GM19463 (cell line): ENCODE data around the gene DAB1.
A peak's percentile ranks its signal among the peaks of the same experiment; 100 is the strongest.

Experiments
- ATAC-seq: cut with Tn5 transposase; IDR thresholded peaks from one replicate; pipeline ENCODE4 v1.9.1; 2021; ENCODE audit warnings: mild to moderate bottlenecking, moderate library complexity; ENCODE audit not compliant: unreplicated experiment

DAB1 gene

DNA sequence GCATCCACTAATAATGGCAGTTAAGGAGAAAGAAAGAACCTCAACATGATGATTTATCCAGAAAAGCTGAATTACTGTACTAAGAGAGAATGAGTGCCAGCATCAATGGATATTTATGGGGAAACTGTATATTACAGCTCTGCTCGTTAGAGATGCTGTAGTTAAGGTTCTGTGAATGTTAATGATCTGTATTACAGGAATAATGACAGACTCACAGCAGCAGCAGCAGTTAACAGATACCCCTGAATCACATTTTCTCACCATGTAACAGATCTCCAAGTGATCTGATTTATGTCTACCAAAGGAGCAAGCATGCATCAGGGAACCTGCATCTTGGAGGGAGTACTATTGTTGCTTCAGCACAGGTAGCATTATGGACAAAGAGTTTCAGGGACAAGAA is 377.4 kb downstream of the DAB1 start:
- no peak for ATAC-seq

- ATAC-seq = no peak
These were observed 382.0 kb downstream of the DAB1 start for GRCh38 chr1:57041901-57042300.

- no peak for ATAC-seq
These were observed 383.0 kb downstream of the DAB1 start for GRCh38 chr1:57040811-57041210.

DNA sequence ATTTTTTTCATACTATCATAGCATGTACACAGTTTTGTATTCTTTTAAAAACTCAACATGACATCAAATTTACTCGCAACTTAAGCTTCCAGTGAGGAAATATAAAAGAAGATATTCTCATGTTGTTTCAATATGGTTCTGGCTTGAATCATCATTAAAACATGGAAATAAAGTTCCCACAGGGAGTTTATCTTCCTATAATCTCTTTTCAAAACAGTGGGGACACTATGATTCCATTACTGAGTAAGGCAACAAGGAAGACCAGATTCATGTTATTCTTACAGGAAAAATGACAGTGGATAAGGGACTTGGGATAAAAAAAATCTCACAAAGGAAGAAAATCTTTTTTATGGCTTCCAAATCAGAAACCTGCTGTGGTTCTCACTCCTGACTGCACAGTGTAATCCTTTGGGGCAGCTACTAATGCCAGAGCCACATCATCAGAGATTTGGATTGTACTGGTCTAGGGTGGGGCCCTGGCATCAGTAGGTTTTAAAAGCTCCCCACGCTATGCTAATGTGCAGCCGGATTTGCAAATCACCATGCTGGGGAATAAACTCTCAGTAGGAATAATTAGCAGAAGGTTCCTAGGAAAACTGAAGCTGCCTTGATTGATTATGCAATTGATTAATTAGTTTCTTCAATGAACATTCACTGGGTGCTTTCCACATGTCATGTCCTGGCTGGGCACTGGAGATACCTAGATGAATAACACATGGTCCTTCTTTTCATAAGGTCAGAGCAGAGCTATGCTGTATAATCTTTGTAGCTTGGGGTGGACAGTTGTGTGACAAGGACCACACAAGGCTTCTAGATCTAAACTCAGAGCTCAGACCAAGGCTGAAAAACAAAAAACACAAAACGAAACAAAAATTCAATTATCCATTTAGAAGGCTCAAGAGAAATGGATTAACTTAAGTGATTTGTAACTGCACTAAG is 386.9 kb downstream of the DAB1 start:
- ATAC-seq = no peak

DNA sequence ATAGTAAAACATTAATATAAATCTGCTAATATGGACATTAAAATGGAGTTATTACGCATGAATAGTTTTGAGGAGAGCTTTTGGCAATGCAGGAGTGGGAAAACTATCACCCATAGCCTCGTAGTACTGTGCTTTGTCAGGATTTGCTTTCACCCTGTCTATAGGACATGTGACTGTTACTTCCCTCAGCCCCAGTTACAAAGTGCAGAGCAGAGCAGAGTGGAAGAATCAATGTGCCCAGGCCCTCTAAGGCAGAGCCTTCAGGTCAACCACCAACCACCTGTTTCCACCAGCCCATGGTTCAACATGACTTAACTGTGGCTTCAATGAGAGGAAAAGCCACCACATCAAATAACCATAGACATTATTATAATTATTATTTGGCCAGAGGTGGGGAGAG is 389.1 kb downstream of the DAB1 start:
- ATAC-seq = no peak

GRCh38 chr1:57033222-57034001 is 390.4 kb downstream of the DAB1 start:
- peak; percentile 56 for ATAC-seq

GRCh38 chr1:57026624-57027354 is 397.1 kb downstream of the DAB1 start:
- ATAC-seq = no peak

- no peak for ATAC-seq
These were observed 399.0 kb downstream of the DAB1 start for GRCh38 chr1:57024855-57025254.

GRCh38 chr1:57024428-57024827 is 399.4 kb downstream of the DAB1 start:
- ATAC-seq = no peak

GRCh38 chr1:57020216-57020615 is 403.6 kb downstream of the DAB1 start:
- ATAC-seq = no peak

DNA sequence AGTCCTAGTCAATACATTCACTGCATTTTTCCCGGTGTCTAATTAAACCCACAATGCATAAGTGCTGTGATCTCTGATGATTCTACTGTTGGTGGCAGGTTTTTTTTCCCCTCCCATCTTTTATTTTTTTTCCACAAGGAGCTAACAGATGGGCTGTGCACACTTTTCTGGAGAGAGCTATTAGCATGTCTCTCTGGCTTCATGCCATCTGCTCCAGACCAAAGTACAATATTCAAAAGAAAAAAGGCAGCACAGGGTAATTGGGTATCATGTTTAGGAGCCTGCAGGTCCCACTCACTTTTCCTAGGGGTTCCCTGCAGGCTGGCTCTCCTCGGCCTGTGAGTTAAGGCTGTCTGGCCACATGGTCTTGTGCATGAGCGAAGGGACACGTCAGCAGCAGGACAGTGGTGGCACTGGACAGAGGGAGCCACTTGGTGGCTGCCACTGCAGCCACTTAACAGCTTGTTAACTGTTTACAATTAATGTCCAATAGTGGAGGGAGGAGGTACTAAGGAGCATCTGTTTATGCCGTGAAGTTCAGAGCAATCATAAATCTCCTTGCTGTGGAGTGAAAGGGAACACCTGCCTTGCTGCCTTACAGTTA is 404.5 kb downstream of the DAB1 start:
- no peak for ATAC-seq

DNA sequence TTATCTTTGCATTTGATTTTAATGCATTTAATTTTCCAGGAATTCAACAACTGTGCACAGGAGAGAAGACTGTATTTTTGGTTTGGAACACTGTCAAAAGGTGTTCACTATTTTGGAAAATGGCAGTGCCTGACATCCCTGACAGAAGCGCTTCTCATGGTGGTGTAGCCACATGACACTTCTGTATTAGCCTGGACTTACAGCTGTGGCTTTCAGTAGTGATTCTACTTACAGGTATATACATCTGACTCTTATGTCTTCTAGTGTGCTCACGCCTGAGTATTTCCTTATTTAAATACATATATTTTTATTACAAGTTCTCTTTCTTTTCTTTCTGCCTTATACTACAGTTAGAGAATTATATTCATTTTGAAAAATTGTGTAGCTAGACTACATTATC is 405.7 kb downstream of the DAB1 start:
- ATAC-seq = no peak

DNA sequence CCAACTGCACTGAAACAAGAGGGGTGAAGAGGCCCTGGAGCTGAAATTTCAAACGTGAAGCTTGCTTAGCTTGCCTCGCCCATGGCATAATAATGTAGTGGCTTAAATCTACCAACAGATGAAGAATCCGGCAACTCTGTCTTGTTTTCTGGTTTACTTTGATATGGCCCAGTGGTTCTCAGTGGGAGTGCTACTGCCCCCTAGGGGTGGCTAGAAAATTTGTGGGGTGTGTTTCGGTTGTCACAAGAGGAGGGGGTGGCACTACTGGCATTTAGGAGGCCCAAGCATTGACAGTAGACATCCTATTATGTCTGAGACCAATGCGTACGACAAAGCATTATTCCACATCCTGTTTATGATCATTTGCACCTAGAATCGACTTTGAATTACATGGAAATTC is 406.1 kb downstream of the DAB1 start:
- no peak for ATAC-seq

- ATAC-seq = no peak
These were observed 406.7 kb downstream of the DAB1 start for GRCh38 chr1:57017200-57017599.

GRCh38 chr1:57015071-57015470 is 408.8 kb downstream of the DAB1 start:
- ATAC-seq = no peak

- no peak for ATAC-seq
These were observed 410.3 kb downstream of the DAB1 start for GRCh38 chr1:57013522-57013921.

DNA sequence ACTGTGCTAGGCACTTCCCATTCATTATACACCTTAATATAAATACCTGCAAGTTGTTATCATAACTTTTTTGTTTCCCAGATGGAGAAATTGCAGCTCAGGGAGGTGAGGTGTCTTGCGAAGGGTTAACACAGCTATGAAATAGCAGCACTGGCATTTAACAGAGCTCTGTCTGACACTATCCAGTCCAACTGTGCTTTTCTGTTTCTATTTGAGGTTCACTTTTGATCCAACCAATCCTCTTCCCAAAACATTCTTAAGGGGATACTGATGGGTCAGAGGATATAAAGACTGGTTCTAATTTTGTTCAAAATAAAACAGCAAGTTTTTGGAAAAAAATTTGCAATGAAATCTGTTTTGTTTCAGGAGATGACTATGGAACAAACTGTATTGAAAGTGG is 411.5 kb downstream of the DAB1 start:
- ATAC-seq = no peak

DNA sequence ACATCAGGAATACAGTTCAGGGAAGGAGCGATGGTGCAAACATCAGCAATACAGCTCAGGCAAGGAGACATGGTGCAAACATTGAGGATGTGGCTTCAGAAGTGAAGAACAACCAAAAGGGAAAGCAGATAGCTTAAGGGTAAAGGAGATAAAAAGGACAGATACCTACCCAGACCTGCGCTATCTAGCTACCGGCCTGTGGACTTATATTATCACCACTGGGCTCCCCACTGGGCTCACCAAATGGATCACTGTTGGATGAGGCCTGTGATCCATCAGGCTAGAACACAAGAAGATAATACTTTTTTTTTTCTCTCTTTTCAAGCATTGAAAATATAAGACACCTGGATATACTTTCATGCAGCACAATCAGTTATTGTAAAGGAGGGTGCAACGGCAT is 413.3 kb downstream of the DAB1 start:
- no peak for ATAC-seq

DNA sequence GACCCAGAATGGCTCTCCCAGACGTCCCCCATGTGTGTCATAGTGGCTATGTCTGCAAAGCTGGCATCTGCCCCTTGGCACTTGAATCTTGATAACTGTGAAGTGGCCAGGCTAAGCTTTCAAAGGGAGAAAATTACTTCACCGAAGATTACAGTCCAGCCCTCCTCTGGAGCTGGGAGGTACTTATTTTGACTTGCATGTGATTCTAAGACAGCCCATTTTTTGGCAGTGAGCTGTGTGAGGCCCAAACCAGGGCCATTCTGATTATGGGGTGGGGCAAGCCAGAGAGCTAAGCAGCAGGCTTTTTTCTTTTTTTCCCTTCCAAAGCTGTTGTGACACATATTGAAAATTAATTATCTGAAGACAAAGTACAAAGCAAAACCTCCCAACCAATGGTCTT is 415.9 kb downstream of the DAB1 start:
- ATAC-seq = no peak

DNA sequence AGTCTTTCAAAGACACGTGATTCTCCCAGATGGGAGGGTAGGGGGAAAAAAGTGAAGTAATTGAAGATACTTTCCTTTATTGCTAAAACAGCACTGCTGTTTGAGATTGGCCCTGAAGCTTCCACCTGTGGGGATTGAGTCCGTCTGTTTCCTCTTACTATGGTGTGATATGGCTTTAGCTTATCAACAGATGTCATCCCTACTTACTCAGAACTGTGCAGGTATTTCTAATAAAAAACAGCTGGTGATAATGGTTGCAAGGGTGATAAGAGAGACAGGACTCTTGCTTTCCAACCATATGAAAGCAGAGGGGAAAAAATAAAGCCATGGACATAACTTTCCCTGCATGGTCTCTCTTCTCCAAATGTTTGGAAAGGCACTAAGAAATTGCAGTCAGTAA is 416.4 kb downstream of the DAB1 start:
- no peak for ATAC-seq
